ENCODE results near the gene SLAMF9. TPM values are rescaled to one million over a fixed set of nuclear protein-coding genes. Genes with fewer than 3 reads are reported as not detected.

Gene SLAMF9
- total and polyA plus RNA-seq, 2 of the 8 experiments (the other 6 are each of a cell fraction or from before 2014, with no cell fraction given) = not detected

- no peak for TF ChIP-seq YY1 (IDR thresholded peaks at IDR 0.05; ENCODE audit: low read depth, low read length)
- TF ChIP-seq SAP30 (IDR thresholded peaks at IDR 0.05; ENCODE audit: insufficient read depth, insufficient replicate concordance, low read length) = no peak
- no peak for TF ChIP-seq SP1 (IDR thresholded peaks at IDR 0.05; ENCODE audit: low read depth, low read length)
Measured at GRCh38 chr1:159978107-159978398, 24.0 kb upstream of the SLAMF9 start (continued).

All from H1 (cell line).